T-cell (primary cell): ENCODE data around the gene SDCBP2. TPM values are rescaled to one million over a fixed set of nuclear protein-coding genes. Genes with fewer than 3 reads are reported as not detected.
A peak's percentile ranks its signal among the peaks of the same experiment; 100 is the strongest.

Experiments
- ATAC-seq, 4 experiments: fragments of 200-7000 bp in 3 of 4; fragments of 150-1000 bp in 1 of 4; cut with Tn5 transposase; replicated peaks in 1 of 4; 1 replicate in 3 of 4; 2 replicates in 1 of 4; pipeline ENCODE4 v1.10.0; 2021; ENCODE audit warnings: moderate library complexity in 3 of 4, mild to moderate bottlenecking in 2 of 4, moderate number of reproducible peaks in 1 of 4
- CTCF ChIA-PET, 2 donors: fragments of 300-600 bp; sonication (Branson Sonifier 250); formaldehyde crosslinking; loops; one replicate each; lab custom pipeline; 2022; ENCODE audit warnings: antibody characterized with exemption in 2 of 2; lab: Charles Lee
- POLR2A ChIA-PET, 2 donors: fragments of 300-600 bp; sonication (Branson Sonifier 250); formaldehyde crosslinking; loops; one replicate each; lab custom pipeline; 2022; ENCODE audit warnings: antibody characterized with exemption in 2 of 2; lab: Charles Lee
- DNase-seq, 35 experiments: peaks; one replicate each; pipeline versions ENCODE4 v3.0.0 to v3.0.0-alpha.2; 2013 to 2023
- H3K27ac ChIP-seq: one replicate; pipeline ENCODE4 v1.5.1; 2013; ENCODE audit warnings: low read length
- H3K27me3 ChIP-seq, 2 experiments: replicated peaks in 1 of 2; 1 replicate in 1 of 2; 2 replicates in 1 of 2; pipeline versions ENCODE4 v1.6.1 to v1.7.0; 2013; ENCODE audit warnings: low read length in 1 of 2, mixed read lengths in 1 of 2; ENCODE audit not compliant: control insufficient read depth in 2 of 2, insufficient read depth in 2 of 2; ENCODE audit errors: extremely low read depth in 1 of 2
- H3K36me3 ChIP-seq, 2 donors: 1 replicate in 1 of 2; 2 replicates in 1 of 2; pipeline versions ENCODE4 v1.6.1 to v1.7.0; 2013; ENCODE audit warnings: low read length in 1 of 2; ENCODE audit not compliant: control insufficient read depth in 2 of 2, insufficient read depth in 1 of 2; ENCODE audit errors: extremely low read depth in 1 of 2
- H3K4me1 ChIP-seq, 2 experiments: 1 replicate in 1 of 2; 2 replicates in 1 of 2; pipeline versions ENCODE4 v1.6.1 to v1.7.0; 2013; ENCODE audit warnings: low read length in 2 of 2, mixed read lengths in 1 of 2; ENCODE audit not compliant: insufficient read depth in 2 of 2, control insufficient read depth in 1 of 2; ENCODE audit errors: extremely low read depth in 1 of 2
- H3K4me3 ChIP-seq, 2 donors: 1 replicate in 1 of 2; 2 replicates in 1 of 2; pipeline versions ENCODE4 v1.5.1 to v1.7.0; 2013; ENCODE audit warnings: mild to moderate bottlenecking in 2 of 2, low read length in 1 of 2, moderate library complexity in 1 of 2; ENCODE audit not compliant: control insufficient read depth in 1 of 2; ENCODE audit errors: extremely low read depth in 1 of 2
- H3K9me3 ChIP-seq: 2 replicates; pipeline ENCODE4 v1.7.0; 2013
- H3K27ac Mint-ChIP-seq, 2 donors: one replicate each; pipeline ENCODE4 v1.8.0; 2020 to 2021; ENCODE audit warnings: mild to moderate bottlenecking in 2 of 2, mixed read lengths in 2 of 2
- H3K27me3 Mint-ChIP-seq, 2 donors: one replicate each; pipeline ENCODE4 v1.8.0; 2021 to 2022; ENCODE audit warnings: mixed read lengths in 2 of 2
- H3K36me3 Mint-ChIP-seq: one replicate; pipeline ENCODE4 v1.8.0; 2021; ENCODE audit warnings: mixed read lengths
- H3K4me1 Mint-ChIP-seq, 3 donors: one replicate each; pipeline ENCODE4 v1.8.0; 2020 to 2022; ENCODE audit warnings: mixed read lengths in 3 of 3, mild to moderate bottlenecking in 1 of 3
- H3K4me3 Mint-ChIP-seq, 3 donors: one replicate each; pipeline ENCODE4 v1.8.0; 2020 to 2022; ENCODE audit warnings: mild to moderate bottlenecking in 3 of 3, mixed read lengths in 3 of 3, moderate library complexity in 3 of 3
- H3K9me3 Mint-ChIP-seq, 3 donors: one replicate each; pipeline ENCODE4 v1.8.0; 2020 to 2022; ENCODE audit warnings: mixed read lengths in 3 of 3
- WGBS: methylation state at CpG from one replicate; pipeline ENCODE4 v1.1.5; 2013; ENCODE audit warnings: missing lambda C conversion rate; ENCODE audit not compliant: insufficient coverage; 5-methylcytosine and 5-hydroxymethylcytosine counted together
- total RNA-seq, 35 experiments: library from RNA in 6 of 35; stranded (reverse) in 6 of 35; fragments of 120-200 nt in 1 of 35; gene quantifications; one replicate each; pipeline versions ENCODE4 v1.2.1 to v1.2.4 and lab custom pipeline; 2013 to 2026

SDCBP2 gene
- total RNA-seq, 5 donors from 2014 or later (not counting 1 experiment from before 2014, with no cell fraction given) = 1.1 to 2.4 (median 2.2) TPM

DNA sequence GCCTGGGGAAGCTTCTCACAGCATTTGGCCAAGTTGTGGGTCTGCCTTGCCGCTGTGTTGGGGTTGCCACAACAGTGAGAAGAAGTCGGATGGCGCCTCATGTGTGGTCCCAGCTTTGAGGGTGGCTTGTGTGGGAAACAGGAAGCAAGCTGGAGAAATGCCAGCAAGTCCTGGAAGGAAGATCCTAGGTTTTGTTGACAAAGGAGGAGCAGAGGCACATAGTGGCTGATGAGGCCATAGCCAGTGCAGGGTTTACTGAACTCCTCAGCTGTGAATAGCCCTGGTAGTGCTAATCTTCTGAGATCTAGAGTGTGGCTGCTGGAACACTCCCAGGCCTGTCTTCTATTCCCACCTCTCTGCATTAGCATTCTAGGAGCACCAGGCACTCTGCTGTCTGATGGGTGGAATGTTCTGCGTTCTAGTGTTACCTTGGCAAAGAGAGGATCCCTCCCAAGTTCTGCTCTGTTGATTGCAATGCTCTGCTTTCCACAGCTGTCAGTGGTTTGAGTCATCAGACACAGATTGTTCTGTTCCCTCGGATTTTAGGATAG lies 37.7 kb downstream of the SDCBP2 start:
- H3K4me1 Mint-ChIP-seq = peaks cover 51 to 63% (median 58%) of the 10 kb centered on the region in 3 donors
- peaks cover 8% of the 10 kb centered on the region for H3K36me3 Mint-ChIP-seq
- Histone ChIP-seq H3K27me3 (no peaks in the 10 kb centered on the region), H3K27ac (no peak overlapping the region), H3K4me1 (peaks cover 13 to 34% of the 10 kb centered on the region in 2 experiments), H3K4me3 (no peak overlapping the region), H3K36me3 (peaks cover 0 to 3% of the 10 kb centered on the region in 2 donors), H3K9me3 (no peaks in the 10 kb centered on the region)
- ChIA-PET POLR2A (interaction anchor here in 1 of 2 donors (0.5 kb wide), 1 partner anchor 135 kb away, joined by 4 read pairs; no protein-coding TSS in a partner anchor), CTCF (interaction anchor here in 1 of 2 donors (1.4 kb wide), 1 partner anchor 8 kb away, joined by 4 read pairs; no protein-coding TSS in a partner anchor)
- H3K27ac Mint-ChIP-seq = peak overlapping the region in 1 of 2 donors; percentile 66
- H3K9me3 Mint-ChIP-seq = no peaks in the 10 kb centered on the region
- ATAC-seq (no peak), DNase-seq (no peak)
- no peaks in the 10 kb centered on the region for H3K27me3 Mint-ChIP-seq
- WGBS = 75% methylated on average over 4 of the region's 5 CpGs
- no peak overlapping the region for H3K4me3 Mint-ChIP-seq

DNA sequence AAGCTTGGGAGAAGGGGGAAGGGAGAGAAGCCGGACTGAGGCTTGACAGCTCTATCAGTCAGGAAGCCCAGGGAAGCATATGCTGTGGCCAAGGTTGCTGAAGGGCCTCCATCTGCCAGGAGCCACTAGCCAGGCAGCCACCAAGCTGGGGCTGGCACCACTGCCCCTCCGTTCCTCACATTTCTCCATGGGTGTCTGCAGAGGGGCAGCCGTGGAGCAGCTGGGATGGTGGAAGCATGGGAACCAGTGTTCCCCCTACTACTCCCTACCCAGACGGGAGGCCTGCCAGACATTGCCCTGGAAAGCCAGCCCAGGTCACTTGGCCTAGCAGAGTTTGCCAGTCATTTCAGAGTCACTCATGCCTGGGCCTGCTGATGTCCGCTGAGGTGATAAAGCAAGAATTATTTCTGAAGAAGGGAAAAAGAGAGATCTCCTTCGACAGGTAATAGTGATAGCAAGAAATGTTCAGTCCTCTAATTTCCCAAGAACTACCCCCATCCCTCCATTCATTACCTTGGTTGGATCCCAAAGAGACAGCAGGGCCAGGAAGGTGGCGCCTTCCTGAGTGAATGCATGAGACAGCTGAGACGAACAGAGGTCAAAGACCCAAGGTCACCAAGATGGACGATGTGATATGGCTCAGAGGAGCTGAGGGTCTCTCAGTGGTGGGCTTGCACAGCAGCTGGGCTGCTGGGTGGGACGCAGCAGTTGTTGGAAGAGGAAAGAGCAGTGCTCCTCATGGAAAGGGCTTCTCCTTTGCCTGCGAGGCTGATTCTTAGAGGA lies 41.0 kb downstream of the SDCBP2 start:
- Mint-ChIP-seq H3K9me3 (no peaks in the 10 kb centered on the region), H3K4me3 (peak overlapping the region in 1 of 3 donors; percentile 77), H3K27me3 (no peaks in the 10 kb centered on the region), H3K36me3 (peaks cover 8% of the 10 kb centered on the region), H3K27ac (peak overlapping the region; percentile 91 to 93), H3K4me1 (peaks cover 75 to 84% (median 82%) of the 10 kb centered on the region in 3 donors)
- peaks cover 21 to 52% of the 10 kb centered on the region in 2 experiments for H3K4me1 ChIP-seq
- DNase-seq = no peak
- no peaks in the 10 kb centered on the region for H3K9me3 ChIP-seq
- H3K27ac ChIP-seq = peak overlapping the region; percentile 5
- ChIA-PET CTCF (interaction anchor here in 1 of 2 donors (0.7 kb wide), 1 partner anchor 49 kb away, joined by 6 read pairs; no protein-coding TSS in a partner anchor), POLR2A (no interaction called here)
- H3K36me3 ChIP-seq = peaks cover 0 to 2% of the 10 kb centered on the region in 2 donors
- WGBS = 89% methylated on average over 5 of the region's 11 CpGs
- no peak for ATAC-seq
- H3K27me3 ChIP-seq = no peaks in the 10 kb centered on the region
- no peak overlapping the region for H3K4me3 ChIP-seq

DNA sequence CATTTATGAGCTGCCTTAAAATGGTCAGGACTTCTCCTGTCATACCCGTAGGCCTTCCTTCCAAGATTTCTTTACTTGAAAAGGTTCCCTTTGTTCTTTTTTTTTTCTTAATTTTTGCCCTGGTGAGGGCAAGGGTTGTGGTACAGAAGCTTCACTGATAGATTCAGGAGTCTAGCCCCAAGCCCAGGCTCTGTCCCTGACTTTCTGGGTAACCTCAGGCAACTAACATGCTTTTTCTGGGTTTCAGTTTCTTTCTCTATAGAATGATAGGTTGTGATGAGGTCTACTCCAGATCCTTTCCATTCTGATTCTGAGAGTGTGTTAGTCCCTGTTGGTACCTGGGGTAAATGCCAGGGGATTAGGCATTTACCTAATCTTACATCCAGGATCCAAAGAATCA lies 41.6 kb downstream of the SDCBP2 start:
- H3K36me3 ChIP-seq = peaks cover 0 to 2% of the 10 kb centered on the region in 2 donors
- POLR2A ChIA-PET = interaction anchor here in 1 of 2 donors (0.7 kb wide), 1 partner anchor 70 kb away, joined by 4 read pairs; no protein-coding TSS in a partner anchor
- ATAC-seq (peak in 3 of 4 experiments; percentile 33 to 56 (median 43)), DNase-seq (peak in 1 of 35 experiments; percentile 26)
- H3K9me3 ChIP-seq = no peaks in the 10 kb centered on the region
- Mint-ChIP-seq H3K36me3 (peaks cover 8% of the 10 kb centered on the region), H3K27ac (peak overlapping the region; percentile 91 to 93), H3K4me3 (peak overlapping the region; percentile 29 to 77 (median 57)), H3K9me3 (no peaks in the 10 kb centered on the region), H3K4me1 (peaks cover 71 to 82% (median 80%) of the 10 kb centered on the region in 3 donors), H3K27me3 (no peaks in the 10 kb centered on the region)
- H3K4me1 ChIP-seq = peaks cover 21 to 55% of the 10 kb centered on the region in 2 experiments
- no peaks in the 10 kb centered on the region for H3K27me3 ChIP-seq
- CTCF ChIA-PET = no interaction called here
- peak overlapping the region; percentile 14 for H3K27ac ChIP-seq
- no CpG with 5 or more reads among the region's 1 CpG for WGBS
- H3K4me3 ChIP-seq = no peak overlapping the region

GRCh38 chr20:1286267-1287024 lies 42.5 kb downstream of the SDCBP2 start:
- Mint-ChIP-seq H3K4me1 (peaks cover 71 to 78% (median 78%) of the 10 kb centered on the region in 3 donors), H3K27me3 (no peaks in the 10 kb centered on the region), H3K9me3 (no peaks in the 10 kb centered on the region), H3K36me3 (peaks cover 11% of the 10 kb centered on the region), H3K27ac (peak overlapping the region; percentile 91 to 93), H3K4me3 (peak overlapping the region; percentile 29 to 77 (median 57))
- ATAC-seq (peak; percentile 79 to 93 (median 91)), DNase-seq (peak in 34 of 35 experiments; percentile 19 to 82 (median 51))
- no peaks in the 10 kb centered on the region for H3K9me3 ChIP-seq
- CTCF ChIA-PET = no interaction called here
- H3K4me1 ChIP-seq = peaks cover 23 to 59% of the 10 kb centered on the region in 2 experiments
- POLR2A ChIA-PET = interaction anchor here in 1 of 2 donors (0.6 to 0.7 kb wide), 2 partner anchors 26 to 69 kb away, joined by 4 to 7 read pairs; no protein-coding TSS in a partner anchor
- 46% methylated on average over 9 of the region's 9 CpGs for WGBS
- peak overlapping the region; percentile 14 for H3K27ac ChIP-seq
- peak overlapping the region in 1 of 2 donors; percentile 25 for H3K4me3 ChIP-seq
- H3K27me3 ChIP-seq = no peaks in the 10 kb centered on the region
- peaks cover 0 to 2% of the 10 kb centered on the region in 2 donors for H3K36me3 ChIP-seq

GRCh38 chr20:1283522-1284510 lies 45.1 kb downstream of the SDCBP2 start:
- Mint-ChIP-seq H3K4me3 (peak overlapping the region in 1 of 3 donors; percentile 77), H3K9me3 (no peaks in the 10 kb centered on the region), H3K27me3 (no peaks in the 10 kb centered on the region), H3K36me3 (peaks cover 14% of the 10 kb centered on the region), H3K4me1 (peaks cover 78 to 81% (median 78%) of the 10 kb centered on the region in 3 donors), H3K27ac (peak overlapping the region; percentile 53 to 75)
- Histone ChIP-seq H3K27ac (no peak overlapping the region), H3K4me3 (no peak overlapping the region), H3K36me3 (no peaks in the 10 kb centered on the region), H3K9me3 (no peaks in the 10 kb centered on the region), H3K27me3 (no peaks in the 10 kb centered on the region), H3K4me1 (peaks cover 23 to 68% of the 10 kb centered on the region in 2 experiments)
- POLR2A ChIA-PET = interaction anchor here in 1 of 2 donors (0.6 kb wide), 1 partner anchor 17 kb away, joined by 3 read pairs; no protein-coding TSS in a partner anchor
- CTCF ChIA-PET = interaction anchor here in 1 of 2 donors (1.3 kb wide), 1 partner anchor 8 kb away, joined by 4 read pairs; no protein-coding TSS in a partner anchor
- DNase-seq (no peak), ATAC-seq (no peak)
- WGBS = 91% methylated on average over 8 of the region's 9 CpGs
